Measurements from ENCODE around the gene PATL2. TPM values are rescaled to one million over a fixed set of nuclear protein-coding genes. Genes with fewer than 3 reads are reported as not detected.
"Not testable (repeated sequence)": the region's sequence is repeated elsewhere in the genome, so short reads cannot be mapped to it uniquely, and the experiment has no call there.

Gene PATL2
- polyA plus RNA-seq (ENCODE audit: insufficient read length in 3 of 3), result 1 to 10 TPM in 2 of 3 donors, under 1 TPM in 1; 0.65 to 1.5 (median 1.3) TPM
- long read RNA-seq, donor 1, partial matches to known transcripts, result 1,856 of 1,999 reads
- long read RNA-seq, donor 1, other reads (novel, unspliced or antisense), result 142 of 1,999 reads
- long read RNA-seq, donor 2, partial matches to known transcripts, result 1,695 of 1,800 reads
- long read RNA-seq, donor 2, other reads (novel, unspliced or antisense), result 105 of 1,800 reads
- long read RNA-seq, donor 3, partial matches to known transcripts, result 258 of 1,438 reads
- long read RNA-seq, donor 3, other reads (novel, unspliced or antisense), result 1,180 of 1,438 reads
- long read RNA-seq, donor 4, partial matches to known transcripts, result 343 of 2,001 reads
- long read RNA-seq, donor 4, other reads (novel, unspliced or antisense), result 1,658 of 2,001 reads
- long read RNA-seq, donor 5, partial matches to known transcripts, result 219 of 946 reads
- long read RNA-seq, donor 5, other reads (novel, unspliced or antisense), result 726 of 946 reads
- long read RNA-seq, donor 6, partial matches to known transcripts, result 1,331 of 1,399 reads
- long read RNA-seq, donor 6, other reads (novel, unspliced or antisense), result 66 of 1,399 reads
- long read RNA-seq, donor 7, partial matches to known transcripts, result 1,258 of 1,326 reads
- long read RNA-seq, donor 7, other reads (novel, unspliced or antisense), result 68 of 1,326 reads
- long read RNA-seq, donor 8, result 0 reads
- long read RNA-seq, donor 9, partial matches to known transcripts, result 1,490 of 1,575 reads
- long read RNA-seq, donor 9, other reads (novel, unspliced or antisense), result 85 of 1,575 reads
- long read RNA-seq, donor 10, result 0 reads
- long read RNA-seq, donor 11, result 0 reads
- long read RNA-seq, donor 12, result 0 reads
- long read RNA-seq, donor 13, result 0 reads
- long read RNA-seq, donor 14, result 0 reads
- long read RNA-seq, donor 15, result 0 reads
- long read RNA-seq, donor 16, partial matches to known transcripts, result 0 of 1 reads
- long read RNA-seq, donor 16, other reads (novel, unspliced or antisense), result 0 of 1 reads

DNA sequence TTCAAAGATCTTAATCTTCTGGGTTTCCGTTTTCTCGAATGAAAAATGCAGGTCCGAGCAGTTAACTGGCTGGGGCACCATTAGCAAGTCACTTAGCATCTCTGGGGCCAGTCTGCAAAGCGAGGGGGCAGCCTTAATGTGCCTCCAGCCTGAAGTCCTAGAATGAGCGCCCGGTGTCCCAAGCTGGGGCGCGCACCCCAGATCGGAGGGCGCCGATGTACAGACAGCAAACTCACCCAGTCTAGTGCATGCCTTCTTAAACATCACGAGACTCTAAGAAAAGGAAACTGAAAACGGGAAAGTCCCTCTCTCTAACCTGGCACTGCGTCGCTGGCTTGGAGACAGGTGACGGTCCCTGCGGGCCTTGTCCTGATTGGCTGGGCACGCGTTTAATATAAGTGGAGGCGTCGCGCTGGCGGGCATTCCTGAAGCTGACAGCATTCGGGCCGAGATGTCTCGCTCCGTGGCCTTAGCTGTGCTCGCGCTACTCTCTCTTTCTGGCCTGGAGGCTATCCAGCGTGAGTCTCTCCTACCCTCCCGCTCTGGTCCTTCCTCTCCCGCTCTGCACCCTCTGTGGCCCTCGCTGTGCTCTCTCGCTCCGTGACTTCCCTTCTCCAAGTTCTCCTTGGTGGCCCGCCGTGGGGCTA, at the start of gene PATL2, which contains the start of gene B2M:
TSS of gene PATL2 (minus strand) at position 228 of the 647 bp plus-strand sequence. CDS start 34,833 bp downstream, outside the sequence.
TSS of gene B2M (plus strand) at position 422 of the 647 bp plus-strand sequence. CDS start at position 452, 30 bp downstream.
- peak; percentile 97 for DNase-seq

GRCh38 chr15:44753345-44753744, 42.2 kb upstream of the PATL2 start:
- no peak for DNase-seq

GRCh38 chr15:44743454-44743853, 32.3 kb upstream of the PATL2 start:
- not testable (repeated sequence) for DNase-seq

GRCh38 chr15:44739222-44739847, 28.2 kb upstream of the PATL2 start:
- DNase-seq, result not testable (repeated sequence)

DNA sequence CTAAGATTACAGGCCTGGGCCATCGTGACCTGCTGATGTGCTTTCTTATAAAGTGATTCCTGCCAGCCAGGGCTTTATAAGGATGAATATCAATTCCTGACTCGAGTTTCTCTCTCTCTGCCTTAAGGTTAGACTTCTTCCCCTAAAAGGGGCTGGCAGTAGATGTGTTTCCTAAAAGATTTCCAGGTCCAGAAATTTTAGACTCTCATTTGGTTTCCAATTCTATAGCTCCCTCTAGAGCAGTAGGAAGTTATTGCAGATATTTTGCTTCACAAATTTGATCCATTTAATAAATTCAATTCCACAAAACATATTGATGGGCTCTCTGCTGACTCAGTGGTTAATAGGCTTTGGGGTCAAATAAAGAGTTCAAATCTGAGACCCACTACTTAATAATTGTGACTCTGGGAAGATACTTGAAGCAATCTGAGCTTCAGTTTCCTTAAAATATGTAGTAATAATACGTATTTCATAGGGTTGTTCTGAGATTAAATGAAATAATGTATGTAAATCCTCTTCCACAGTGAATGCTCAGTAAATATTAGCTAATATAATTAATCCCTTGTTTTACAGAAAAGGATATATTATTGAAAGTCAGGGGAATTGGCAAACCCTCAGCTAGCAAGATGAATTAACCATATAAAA, 27.3 kb upstream of the PATL2 start:
- peak; percentile 27 for DNase-seq

GRCh38 chr15:44736181-44736765, 25.1 kb upstream of the PATL2 start, which contains the start of gene TRIM69:
Gene TRIM69 (plus strand): TSS chr15:44736528. CDS start chr15:44736705, 177 bp downstream.
- no peak for DNase-seq

DNA sequence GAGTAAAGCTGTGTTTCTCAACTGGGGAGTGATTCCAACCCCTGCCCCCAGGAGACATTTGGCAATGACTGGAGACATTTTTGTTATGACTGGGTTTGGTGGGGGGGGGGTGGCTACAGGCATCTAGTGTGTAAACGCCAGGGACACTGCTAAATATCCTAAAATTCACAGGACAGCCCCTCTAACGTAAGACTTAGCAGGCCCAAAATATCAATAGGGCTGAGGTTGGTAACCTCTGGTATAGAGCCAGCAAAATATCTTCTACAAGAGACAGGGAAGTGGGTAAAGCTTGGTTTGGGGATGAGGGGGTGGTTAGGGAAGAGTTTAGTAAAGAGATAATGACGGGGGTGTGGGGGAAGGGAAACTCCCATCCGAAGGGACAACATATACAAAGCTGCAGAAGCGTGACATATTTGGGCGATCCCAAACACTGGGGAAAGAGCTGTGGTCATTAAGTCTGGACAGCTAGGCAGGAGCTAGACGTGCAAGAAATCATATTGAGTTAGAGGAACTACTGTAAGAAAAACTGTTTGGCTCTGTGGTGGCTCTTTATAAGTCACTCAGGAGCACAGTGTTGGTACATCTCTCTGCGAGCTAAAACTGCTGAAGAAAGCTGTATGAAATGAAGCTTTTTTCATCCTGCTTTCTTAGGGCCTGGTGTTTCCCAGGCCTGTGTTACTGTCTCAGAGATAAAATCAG, 24.5 kb upstream of the PATL2 start:
- DNase-seq, result no peak

GRCh38 chr15:44734839-44735481, 23.8 kb upstream of the PATL2 start:
- DNase-seq, result no peak

- DNase-seq, result no peak
These were observed 18.4 kb upstream of the PATL2 start for GRCh38 chr15:44729408-44730127.

DNA sequence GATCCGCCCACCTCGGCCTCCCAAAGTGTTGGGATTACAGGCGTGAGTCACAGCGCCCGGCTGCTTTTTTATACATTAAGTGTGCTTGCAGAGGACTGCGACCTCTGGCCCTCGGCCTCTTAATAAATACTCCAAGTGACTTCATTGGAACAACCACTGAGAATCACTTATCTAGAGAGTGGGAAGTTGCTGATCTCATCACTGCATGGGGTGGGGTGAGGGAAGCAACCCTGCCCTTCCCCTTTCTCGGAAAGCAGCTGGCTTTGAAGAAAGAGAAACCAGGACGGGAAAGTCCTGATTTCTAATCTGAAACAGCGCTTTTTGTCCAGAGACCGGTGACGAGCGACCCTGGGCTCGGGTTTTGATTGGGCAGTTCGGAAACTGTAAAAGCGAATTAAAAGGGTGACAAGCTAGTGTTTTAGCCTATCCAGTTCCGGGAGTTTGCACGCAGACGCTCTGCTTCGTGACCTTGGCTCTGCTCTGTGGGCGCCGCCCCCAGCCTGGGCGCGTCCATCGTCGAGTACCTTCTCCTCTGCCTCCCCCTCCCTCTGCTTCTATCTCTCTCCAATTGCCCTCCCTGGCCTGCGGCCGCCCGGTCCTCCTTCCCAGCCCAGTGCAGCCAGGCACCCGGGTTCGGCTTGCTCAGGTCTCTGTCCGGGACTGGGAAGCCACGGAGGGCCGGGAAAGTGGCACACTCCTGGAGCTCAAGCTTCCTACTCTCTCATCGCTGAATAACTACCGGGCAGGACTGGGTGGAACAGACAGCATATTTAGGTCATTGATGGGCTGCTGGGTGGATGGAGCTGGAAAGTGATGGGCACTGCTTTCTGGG, 17.7 kb upstream of the PATL2 start:
- peak; percentile 98 for DNase-seq

GRCh38 chr15:44728232-44728575, 17.1 kb upstream of the PATL2 start:
- DNase-seq, result not testable (repeated sequence)

- DNase-seq, result no peak
These were observed 16.5 kb upstream of the PATL2 start for GRCh38 chr15:44727485-44728231.

DNA sequence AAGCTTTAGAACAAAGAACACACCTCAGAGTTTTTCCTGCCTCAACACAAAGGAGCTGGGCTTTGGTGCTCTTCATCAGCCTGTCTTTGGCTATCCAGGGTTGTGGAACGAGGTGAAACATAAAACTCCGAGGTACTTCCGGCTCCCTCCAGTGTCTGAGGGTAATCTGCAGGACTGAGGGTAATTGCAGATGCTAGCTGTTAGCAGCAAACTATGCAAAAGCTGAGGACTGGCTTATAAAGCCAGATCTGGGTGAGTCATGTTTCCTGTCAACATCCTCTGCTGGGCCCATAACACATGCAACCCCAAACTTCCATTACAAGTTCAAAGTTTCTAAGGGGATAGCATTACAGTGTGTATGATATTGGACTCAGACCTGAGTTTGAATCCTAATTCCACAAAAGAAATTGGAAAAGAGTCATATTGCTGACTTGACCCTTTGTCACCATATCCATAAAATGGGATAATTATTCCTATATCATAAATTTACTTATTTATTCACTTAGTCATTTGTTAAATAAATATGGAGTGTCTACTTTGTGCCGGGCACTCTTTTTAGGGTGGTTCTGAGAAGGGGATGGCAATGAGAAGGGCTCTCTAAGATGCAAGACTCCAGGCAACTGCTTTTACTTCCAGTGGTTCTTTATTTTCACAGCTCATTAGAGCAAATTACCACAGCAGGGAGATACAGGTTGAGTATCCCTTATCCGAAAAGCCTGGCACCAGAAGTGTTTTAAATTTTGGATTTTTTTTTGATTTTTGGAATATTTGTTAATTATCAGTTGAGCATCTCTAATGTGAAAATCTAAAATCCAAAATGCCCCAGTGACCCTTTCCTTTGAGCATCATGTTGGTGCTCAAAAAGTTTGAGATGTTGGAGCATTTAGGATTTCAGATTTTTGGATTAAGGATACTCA, 15.7 kb upstream of the PATL2 start:
- peak; percentile 23 for DNase-seq

GRCh38 chr15:44726136-44726535, 15.0 kb upstream of the PATL2 start:
- no peak for DNase-seq

DNA sequence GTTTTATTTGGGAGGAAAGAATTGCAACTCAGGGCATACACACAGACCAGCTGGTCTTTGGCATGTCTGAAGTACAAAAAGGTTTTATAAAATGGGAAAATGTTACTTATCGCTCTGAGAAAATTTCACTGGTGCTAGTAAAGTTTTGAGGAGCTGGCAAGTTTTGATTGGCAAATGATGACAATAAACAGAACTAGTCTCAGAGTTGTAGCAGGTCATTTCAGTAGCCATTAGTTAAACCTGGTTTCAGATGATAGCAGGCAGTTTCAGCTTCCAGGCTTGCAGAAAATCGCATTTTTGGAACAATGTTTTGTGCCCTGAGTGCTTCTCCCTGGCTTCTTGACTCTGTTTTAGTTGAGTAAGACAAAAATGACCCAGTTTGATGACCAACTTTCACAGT, 10.9 kb upstream of the PATL2 start:
- DNase-seq, result no peak
